Ectodermal cell (in vitro differentiated cells): ENCODE measurements around the gene ANKRD39.
"Not testable (repeated sequence)": the region's sequence is repeated elsewhere in the genome, so short reads cannot be mapped to it uniquely, and the experiment has no call there.

ENCODE experiments used
- H3K27ac ChIP-seq: 2 replicates; pipeline ENCODE4 v1.7.0; 2013; ENCODE audit warnings: mild to moderate bottlenecking, low read depth, low read length; ENCODE audit not compliant: insufficient read depth, poor library complexity, severe bottlenecking
- H3K27me3 ChIP-seq: 2 replicates; pipeline ENCODE4 v1.7.0; 2013; ENCODE audit warnings: mild to moderate bottlenecking, low read length; ENCODE audit not compliant: insufficient read depth, control insufficient read depth, poor library complexity, severe bottlenecking
- H3K36me3 ChIP-seq: one replicate; pipeline ENCODE4 v1.7.0; 2013; ENCODE audit warnings: low read length; ENCODE audit not compliant: control insufficient read depth, insufficient read depth
- H3K4me1 ChIP-seq: one replicate; pipeline ENCODE4 v1.7.0; 2013; ENCODE audit warnings: low read length; ENCODE audit not compliant: control insufficient read depth, insufficient read depth
- H3K4me3 ChIP-seq: 2 replicates; pipeline ENCODE4 v1.7.0; 2013; ENCODE audit warnings: low read depth, low read length, control low read depth; ENCODE audit not compliant: insufficient read depth
- H3K9me3 ChIP-seq: 2 replicates; pipeline ENCODE4 v1.7.0; 2013; ENCODE audit warnings: mild to moderate bottlenecking, low read length, moderate library complexity; ENCODE audit not compliant: control insufficient read depth
- WGBS, 2 experiments: methylation state at CpG; one replicate each; pipeline ENCODE4 v1.1.7; 2013; ENCODE audit warnings: missing lambda C conversion rate in 2 of 2; 5-methylcytosine and 5-hydroxymethylcytosine counted together

The ANKRD39 gene

GRCh38 chr2:96866149-96866548, 8.3 kb upstream of the ANKRD39 start:
- WGBS, 2 experiments = 95 to 96% methylated on average over 14 of the region's 14 CpGs
- Histone ChIP-seq H3K9me3 (no peaks in the 10 kb centered on the region), H3K4me3 (no peak overlapping the region), H3K4me1 (peaks cover 20% of the 10 kb centered on the region), H3K36me3 (peaks cover 54% of the 10 kb centered on the region), H3K27ac (no peak overlapping the region), H3K27me3 (no peaks in the 10 kb centered on the region)

DNA sequence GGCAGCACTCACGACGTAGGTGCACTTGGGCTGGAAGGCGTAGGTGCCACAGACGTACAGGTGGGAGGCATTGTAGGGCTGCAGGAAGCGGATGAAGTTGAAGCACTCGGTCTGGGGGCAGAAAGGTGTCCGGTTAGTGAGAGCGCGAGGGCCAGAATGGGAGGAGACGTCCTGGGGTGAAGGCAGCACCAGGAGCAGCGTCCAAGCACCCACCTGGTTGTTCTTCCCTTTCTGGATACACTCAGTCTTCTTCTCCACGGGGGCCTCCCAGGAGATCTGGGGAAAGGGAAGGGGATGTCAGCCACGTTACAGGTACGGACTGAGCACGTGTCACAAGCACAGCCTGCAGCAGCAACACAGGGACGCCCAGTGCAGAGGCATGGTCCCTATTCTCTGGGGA, 7.8 kb upstream of the ANKRD39 start:
- Histone ChIP-seq H3K4me1 (peaks cover 15% of the 10 kb centered on the region), H3K9me3 (no peaks in the 10 kb centered on the region), H3K36me3 (peaks cover 59% of the 10 kb centered on the region), H3K4me3 (no peak overlapping the region), H3K27ac (no peak overlapping the region), H3K27me3 (no peaks in the 10 kb centered on the region)
- 95 to 96% methylated on average over 16 of the region's 16 CpGs for WGBS, 2 experiments

DNA sequence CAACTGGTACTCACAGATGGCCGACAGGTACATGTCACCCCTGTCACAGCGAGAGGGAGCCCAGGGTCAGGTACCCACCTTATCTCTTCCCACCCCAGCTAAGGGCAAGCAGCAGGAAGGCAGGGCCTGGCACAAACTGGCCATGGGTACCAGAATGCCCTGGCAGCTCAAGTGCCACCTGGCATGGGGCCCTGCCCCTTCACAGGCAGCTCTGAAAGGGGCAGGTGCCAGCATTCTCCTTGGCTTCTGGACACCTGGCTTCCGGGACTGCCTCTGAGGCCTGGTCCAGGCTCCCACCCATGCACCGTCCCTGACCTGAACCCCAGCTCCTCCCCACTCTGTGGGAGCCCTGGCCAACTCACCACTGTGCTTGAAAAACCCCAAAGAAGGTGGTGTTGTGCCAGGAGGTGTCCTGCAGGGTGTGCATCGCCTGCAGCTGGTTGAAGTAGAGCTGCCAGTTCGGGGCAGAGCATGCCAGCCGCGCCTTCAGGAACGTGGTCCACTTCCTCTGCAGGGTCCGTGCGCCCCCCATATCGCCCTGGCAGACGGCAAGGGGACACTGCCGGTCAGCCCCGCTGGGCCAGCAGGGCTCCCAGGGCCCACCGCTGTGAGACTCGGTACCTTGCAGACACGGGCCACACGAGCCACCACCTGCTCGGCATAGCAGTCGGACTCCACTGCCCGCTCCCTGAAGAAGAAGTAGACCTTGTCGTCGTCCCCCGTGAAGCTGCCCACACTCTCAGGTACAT, 6.7 kb upstream of the ANKRD39 start:
- H3K36me3 ChIP-seq = peaks cover 61% of the 10 kb centered on the region
- 95% methylated on average over 25 of the region's 25 CpGs for WGBS, 2 experiments
- no peaks in the 10 kb centered on the region for H3K9me3 ChIP-seq
- no peaks in the 10 kb centered on the region for H3K27me3 ChIP-seq
- no peak overlapping the region for H3K27ac ChIP-seq
- H3K4me1 ChIP-seq = peaks cover 15% of the 10 kb centered on the region
- H3K4me3 ChIP-seq = no peak overlapping the region

DNA sequence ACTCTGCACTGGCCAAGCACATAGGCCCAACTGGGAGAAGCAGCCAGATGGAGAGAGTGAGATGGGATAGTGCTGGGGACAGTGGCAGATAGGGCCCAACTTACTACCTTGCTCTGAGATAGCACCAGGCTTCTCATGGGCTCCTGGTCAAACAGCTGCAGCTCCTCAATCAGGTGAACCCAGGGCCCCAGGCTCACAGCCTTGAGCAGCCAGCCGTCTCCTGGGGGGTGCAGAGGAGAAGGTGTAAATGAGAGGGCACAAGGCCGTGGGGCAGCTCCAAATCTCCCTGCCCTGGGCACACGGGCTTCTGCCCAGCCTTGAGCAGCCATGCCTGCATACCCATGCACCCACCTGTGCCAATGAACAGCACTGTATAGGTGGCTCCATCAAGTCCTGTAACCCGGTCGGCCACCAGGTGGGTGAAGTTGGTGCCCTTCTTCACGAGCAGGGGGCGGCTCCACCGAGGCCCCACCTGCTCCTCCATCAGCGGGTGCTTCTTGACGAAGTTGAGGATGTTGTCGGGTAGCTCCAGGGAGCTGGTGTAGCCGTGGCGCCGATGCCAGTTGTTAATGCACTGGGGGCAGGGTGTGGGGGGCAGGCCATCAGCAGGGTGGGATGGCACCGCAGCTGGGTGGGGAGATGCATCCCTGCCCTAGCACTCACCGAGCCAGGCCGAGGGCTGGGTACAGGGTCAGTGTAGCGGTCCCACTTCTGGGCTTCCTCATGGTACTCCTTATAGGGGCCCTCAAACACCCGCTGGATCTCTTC, 5.9 kb upstream of the ANKRD39 start:
- WGBS, 2 experiments = 95 to 98% methylated on average over 19 of the region's 19 CpGs
- Histone ChIP-seq H3K27me3 (no peaks in the 10 kb centered on the region), H3K4me3 (no peak overlapping the region), H3K9me3 (no peaks in the 10 kb centered on the region), H3K4me1 (peaks cover 18% of the 10 kb centered on the region), H3K27ac (no peak overlapping the region), H3K36me3 (peaks cover 61% of the 10 kb centered on the region)

- WGBS, 2 experiments = 95% methylated on average over 4 of the region's 4 CpGs
These were observed 5.2 kb upstream of the ANKRD39 start for GRCh38 chr2:96863056-96863455.

DNA sequence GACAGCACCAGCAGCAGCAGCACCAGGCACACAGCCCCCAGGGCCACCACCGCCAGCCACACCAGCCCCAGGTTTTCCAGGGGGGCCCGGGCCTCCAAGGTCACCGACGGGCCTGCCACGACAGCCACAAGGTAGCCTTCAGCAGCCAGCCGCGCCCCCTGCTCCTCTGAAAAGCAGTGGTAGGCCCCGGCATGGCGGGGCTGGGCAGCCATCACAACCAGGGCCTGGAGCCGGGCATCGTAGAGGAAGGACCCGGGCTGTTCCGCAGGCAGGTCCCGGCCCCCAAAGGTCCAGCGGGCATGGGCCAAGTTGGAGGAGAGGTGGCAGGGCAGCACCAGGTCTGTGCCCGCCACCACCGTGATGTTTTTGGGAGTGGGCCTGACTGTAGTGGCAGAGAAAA, 3.3 kb upstream of the ANKRD39 start:
- Histone ChIP-seq H3K4me1 (peaks cover 12% of the 10 kb centered on the region), H3K9me3 (no peaks in the 10 kb centered on the region), H3K27me3 (no peaks in the 10 kb centered on the region), H3K36me3 (peaks cover 47% of the 10 kb centered on the region), H3K4me3 (no peak overlapping the region), H3K27ac (no peak overlapping the region)
- WGBS, 2 experiments = 96% methylated on average over 17 of the region's 17 CpGs

More at GRCh38 chr2:96863056-96863455, 5.2 kb upstream of the ANKRD39 start:
- not testable (repeated sequence) for H3K9me3 ChIP-seq, H3K4me3 ChIP-seq, H3K27ac ChIP-seq, H3K27me3 ChIP-seq
- H3K4me1 ChIP-seq = peaks cover 18% of the 10 kb centered on the region
- H3K36me3 ChIP-seq = peaks cover 61% of the 10 kb centered on the region

GRCh38 chr2:96860065-96861029, 2.5 kb upstream of the ANKRD39 start:
- WGBS, 2 experiments = 92 to 93% methylated on average over 38 of the region's 38 CpGs
- Histone ChIP-seq H3K36me3 (peaks cover 40% of the 10 kb centered on the region), H3K4me1 (peaks cover 12% of the 10 kb centered on the region), H3K9me3 (no peaks in the 10 kb centered on the region), H3K27me3 (no peaks in the 10 kb centered on the region), H3K27ac (no peak overlapping the region), H3K4me3 (no peak overlapping the region)

DNA sequence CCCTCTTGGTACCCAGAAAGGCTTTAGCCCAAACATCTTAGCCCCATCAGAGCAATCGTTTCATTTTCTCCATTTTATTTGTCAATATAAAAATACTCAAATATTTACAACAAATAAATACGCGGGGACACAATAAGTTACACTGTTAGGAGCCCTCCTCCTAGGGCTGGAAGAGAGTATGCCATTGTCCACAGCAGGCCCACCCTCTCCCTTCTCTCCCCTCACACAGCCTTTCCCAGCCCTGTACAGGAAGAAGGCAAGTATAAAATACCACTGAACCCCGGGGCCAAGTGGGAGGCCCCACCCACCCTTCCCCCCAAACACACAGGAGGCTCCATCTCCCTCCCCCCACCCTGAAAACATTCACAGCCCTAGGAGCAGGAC, 1.9 kb upstream of the ANKRD39 start:
- H3K4me3 ChIP-seq = no peak overlapping the region
- 85 to 94% methylated on average over 4 of the region's 4 CpGs for WGBS, 2 experiments
- no peak overlapping the region for H3K27ac ChIP-seq
- H3K4me1 ChIP-seq = peaks cover 12% of the 10 kb centered on the region
- H3K9me3 ChIP-seq = no peaks in the 10 kb centered on the region
- no peaks in the 10 kb centered on the region for H3K27me3 ChIP-seq
- peaks cover 34% of the 10 kb centered on the region for H3K36me3 ChIP-seq

GRCh38 chr2:96859099-96859649, 1.4 kb upstream of the ANKRD39 start:
- H3K4me3 ChIP-seq = peak overlapping the region; percentile 35
- H3K36me3 ChIP-seq = peaks cover 29% of the 10 kb centered on the region
- no peaks in the 10 kb centered on the region for H3K9me3 ChIP-seq
- H3K27ac ChIP-seq = no peak overlapping the region
- H3K27me3 ChIP-seq = no peaks in the 10 kb centered on the region
- peaks cover 12% of the 10 kb centered on the region for H3K4me1 ChIP-seq
- WGBS, 2 experiments = 55 to 58% methylated on average over 11 of the region's 11 CpGs
